ENCODE measurements around the gene DPYD. TPM values are rescaled to one million over a fixed set of nuclear protein-coding genes. Genes with fewer than 3 reads are reported as not detected.

Gene DPYD
- total RNA-seq, 1 donor from 2014 or later = 12.6 TPM

GRCh38 chr1:97209381-97209957 lies 711.4 kb downstream of the DPYD start:
- no peak for DNase-seq (ENCODE audit: low read depth in 2 of 2)

GRCh38 chr1:97207868-97208267 lies 713.0 kb downstream of the DPYD start:
- no peak for DNase-seq (ENCODE audit: low read depth in 2 of 2)

- no peak for DNase-seq (ENCODE audit: low read depth in 2 of 2)
These were observed 716.4 kb downstream of the DPYD start for GRCh38 chr1:97204468-97204867.

- no peak for DNase-seq (ENCODE audit: low read depth in 2 of 2)
These were observed 718.1 kb downstream of the DPYD start for GRCh38 chr1:97202481-97203380.

- no peak for DNase-seq (ENCODE audit: low read depth in 2 of 2)
These were observed 719.2 kb downstream of the DPYD start for GRCh38 chr1:97201641-97202040.

- no peak for DNase-seq (ENCODE audit: low read depth in 2 of 2)
These were observed 720.2 kb downstream of the DPYD start for GRCh38 chr1:97200595-97200994.

- no peak for DNase-seq (ENCODE audit: low read depth in 2 of 2)
These were observed 723.9 kb downstream of the DPYD start for GRCh38 chr1:97196825-97197516.

- peak in 1 of 2 donors; percentile 93 for DNase-seq (ENCODE audit: low read depth in 2 of 2)
These were observed 727.8 kb downstream of the DPYD start for GRCh38 chr1:97192872-97193572.

- no peak for DNase-seq (ENCODE audit: low read depth in 2 of 2)
These were observed 730.5 kb downstream of the DPYD start for GRCh38 chr1:97190326-97190725.

- peak; percentile 2 to 19 for DNase-seq (ENCODE audit: low read depth in 2 of 2)
These were observed 734.5 kb downstream of the DPYD start for GRCh38 chr1:97186381-97186780.

GRCh38 chr1:97174039-97174704 lies 746.7 kb downstream of the DPYD start:
- DNase-seq (ENCODE audit: low read depth in 2 of 2) = peak in 1 of 2 donors; percentile 39

- no peak for DNase-seq (ENCODE audit: low read depth in 2 of 2)
These were observed 750.5 kb downstream of the DPYD start for GRCh38 chr1:97170300-97170699.

GRCh38 chr1:97168056-97168455 lies 752.8 kb downstream of the DPYD start:
- DNase-seq (ENCODE audit: low read depth in 2 of 2) = no peak

GRCh38 chr1:97167246-97167645 lies 753.6 kb downstream of the DPYD start:
- no peak for DNase-seq (ENCODE audit: low read depth in 2 of 2)

GRCh38 chr1:97166626-97167025 lies 754.2 kb downstream of the DPYD start:
- no peak for DNase-seq (ENCODE audit: low read depth in 2 of 2)

- no peak for DNase-seq (ENCODE audit: low read depth in 2 of 2)
These were observed 756.6 kb downstream of the DPYD start for GRCh38 chr1:97164276-97164639.

GRCh38 chr1:97163591-97164275 lies 757.1 kb downstream of the DPYD start:
- DNase-seq (ENCODE audit: low read depth in 2 of 2) = no peak

GRCh38 chr1:97160818-97161217 lies 760.0 kb downstream of the DPYD start:
- DNase-seq (ENCODE audit: low read depth in 2 of 2) = no peak

- no peak for DNase-seq (ENCODE audit: low read depth in 2 of 2)
These were observed 761.5 kb downstream of the DPYD start for GRCh38 chr1:97159342-97159741.

- DNase-seq (ENCODE audit: low read depth in 2 of 2) = no peak
These were observed 762.1 kb downstream of the DPYD start for GRCh38 chr1:97158691-97159096.

- DNase-seq (ENCODE audit: low read depth in 2 of 2) = no peak
These were observed 762.8 kb downstream of the DPYD start for GRCh38 chr1:97157991-97158390.
